Activated CD4-positive, alpha-beta T cell treated with anti-CD3 and anti-CD28 coated beads, Interleukin-2, amount 50 U/mL, for 1 hour (primary cell): ENCODE measurements around the gene GADD45GIP1.
A peak's percentile ranks its signal among the peaks of the same experiment; 100 is the strongest.

Experiments used
- DNase-seq: peaks from one replicate; pipeline ENCODE4 v3.0.0-alpha.2; 2020

Gene GADD45GIP1

DNA sequence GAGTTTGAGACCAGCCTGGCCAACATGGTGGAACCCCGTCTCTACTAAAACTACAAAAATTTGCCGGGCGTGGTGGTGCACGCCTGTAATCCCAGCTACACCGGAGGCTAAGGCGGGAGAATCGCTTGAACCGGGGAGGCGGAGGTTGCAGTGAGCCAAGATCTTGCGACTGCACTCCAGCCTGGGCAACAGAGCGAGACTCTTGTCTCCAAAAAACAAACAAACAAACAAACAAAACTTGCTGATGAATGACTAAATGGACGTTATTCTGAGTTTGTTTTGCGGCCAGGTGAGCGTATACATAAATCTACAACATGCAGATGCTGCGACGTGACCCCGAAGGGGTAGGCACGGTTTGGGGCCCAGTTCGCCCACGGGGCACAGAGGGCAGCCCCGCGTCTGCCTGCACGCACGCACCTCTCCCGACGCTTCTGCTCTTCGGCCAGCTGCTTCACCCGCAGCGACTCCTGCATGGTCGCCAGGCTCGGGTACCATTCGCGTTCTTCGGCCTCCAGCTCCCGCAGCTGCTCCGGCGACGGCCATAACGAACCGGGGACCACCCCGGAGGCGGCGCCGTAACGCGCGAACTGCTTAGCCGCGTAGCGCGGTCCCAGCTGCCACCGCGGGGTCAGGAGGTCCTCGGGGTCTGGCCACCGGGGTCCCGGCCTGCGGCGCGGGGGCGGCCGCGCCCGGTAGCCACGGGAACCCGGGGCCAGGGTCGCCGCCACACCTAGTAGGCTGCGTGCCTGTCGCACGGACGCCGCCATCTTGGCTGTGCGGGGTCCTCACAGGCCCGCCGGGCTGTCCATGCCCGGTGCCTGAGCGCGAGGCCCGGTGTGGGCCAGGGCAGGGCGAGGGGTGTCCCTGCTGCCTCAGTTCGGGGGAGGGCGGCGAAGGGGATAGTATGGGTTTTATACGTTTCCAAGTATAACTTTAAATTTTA is at the start of gene GADD45GIP1:
Gene GADD45GIP1, minus strand, starts transcription at position 778 of the 943 bp plus-strand sequence. Its CDS starts 11 bp downstream, at position 767.
- peak; percentile 80 for DNase-seq

DNA sequence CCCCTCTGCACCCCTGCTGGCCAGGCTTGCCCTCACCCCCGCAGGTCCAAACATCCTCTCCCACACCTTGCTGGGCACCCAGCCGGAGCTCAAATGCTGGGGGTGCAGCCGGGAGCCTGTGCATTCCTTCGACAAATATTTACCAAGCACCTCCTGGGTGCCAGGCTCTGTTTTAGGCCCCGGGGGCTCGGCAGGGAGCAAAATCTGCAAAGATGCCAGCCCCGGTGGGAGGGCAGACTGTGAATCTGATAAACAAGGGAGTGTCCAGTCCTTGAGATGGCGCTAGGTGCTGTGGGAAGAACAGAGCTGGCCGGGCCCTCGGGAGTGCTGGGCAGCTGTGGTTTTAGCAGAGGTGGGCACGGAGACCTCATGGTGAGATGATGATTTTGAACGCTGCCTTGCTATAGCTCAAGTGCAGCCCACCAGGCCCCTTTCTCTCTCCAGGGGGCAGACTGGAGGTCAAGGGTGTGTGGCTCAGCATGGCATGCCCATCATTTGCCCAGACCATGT is 48.9 kb upstream of the GADD45GIP1 start:
- DNase-seq: no peak

DNA sequence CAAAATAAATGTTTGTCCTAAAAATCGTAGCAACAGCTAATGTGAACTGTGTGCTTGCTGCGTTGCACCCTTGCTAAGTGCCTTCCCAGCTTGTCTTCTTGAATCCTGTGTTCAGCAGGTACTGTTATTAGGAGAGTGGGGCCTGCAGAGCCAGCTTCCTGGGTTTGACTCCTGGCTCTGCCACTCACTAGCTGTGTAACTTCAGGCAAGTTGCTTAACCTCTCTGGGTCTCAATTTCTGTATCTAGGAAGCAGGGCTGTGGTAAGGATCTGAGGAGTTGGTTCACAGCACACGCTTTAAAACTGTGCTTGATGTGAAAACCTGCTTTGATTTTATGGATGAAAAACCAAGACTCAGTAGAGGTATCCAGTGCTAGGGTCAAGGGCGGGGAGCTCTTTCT is 48.2 kb upstream of the GADD45GIP1 start:
- DNase-seq: no peak

DNA sequence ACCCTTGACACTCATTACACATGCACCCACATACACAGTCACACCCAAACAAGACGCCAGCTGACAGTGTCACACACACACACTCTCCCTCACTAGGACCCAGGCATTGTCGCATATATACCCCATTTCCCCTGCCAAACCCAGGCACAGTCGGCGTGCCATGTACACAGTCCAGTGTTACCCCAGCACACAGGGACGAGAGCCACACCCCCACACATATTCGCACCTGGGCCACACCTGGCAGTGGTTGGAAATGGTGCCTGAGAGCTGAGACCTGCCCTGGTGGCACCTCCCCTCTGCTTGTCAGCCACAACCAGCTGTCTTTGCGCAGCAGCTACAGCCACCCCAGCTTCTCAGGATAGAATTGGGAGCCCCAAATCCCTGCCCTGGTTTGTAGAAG is 47.2 kb upstream of the GADD45GIP1 start:
- DNase-seq: no peak

DNA sequence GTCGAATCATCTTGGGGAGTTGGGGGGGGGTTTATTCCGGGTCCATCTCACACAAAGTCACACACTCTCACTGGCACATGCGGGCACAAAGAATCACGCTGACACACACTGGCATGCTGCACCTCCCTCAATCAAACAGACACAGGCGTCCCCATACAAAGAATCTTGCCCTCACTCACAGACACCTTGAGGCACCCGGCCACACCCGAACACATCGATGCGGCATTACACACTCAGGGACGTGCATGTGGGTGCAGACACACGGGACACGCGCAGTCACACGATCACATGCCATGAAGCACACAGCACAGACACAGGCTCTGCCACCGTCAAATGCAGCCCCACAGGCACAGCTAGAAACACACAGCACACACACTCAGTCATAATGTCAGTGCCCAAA is 46.1 kb upstream of the GADD45GIP1 start:
- no peak for DNase-seq

DNA sequence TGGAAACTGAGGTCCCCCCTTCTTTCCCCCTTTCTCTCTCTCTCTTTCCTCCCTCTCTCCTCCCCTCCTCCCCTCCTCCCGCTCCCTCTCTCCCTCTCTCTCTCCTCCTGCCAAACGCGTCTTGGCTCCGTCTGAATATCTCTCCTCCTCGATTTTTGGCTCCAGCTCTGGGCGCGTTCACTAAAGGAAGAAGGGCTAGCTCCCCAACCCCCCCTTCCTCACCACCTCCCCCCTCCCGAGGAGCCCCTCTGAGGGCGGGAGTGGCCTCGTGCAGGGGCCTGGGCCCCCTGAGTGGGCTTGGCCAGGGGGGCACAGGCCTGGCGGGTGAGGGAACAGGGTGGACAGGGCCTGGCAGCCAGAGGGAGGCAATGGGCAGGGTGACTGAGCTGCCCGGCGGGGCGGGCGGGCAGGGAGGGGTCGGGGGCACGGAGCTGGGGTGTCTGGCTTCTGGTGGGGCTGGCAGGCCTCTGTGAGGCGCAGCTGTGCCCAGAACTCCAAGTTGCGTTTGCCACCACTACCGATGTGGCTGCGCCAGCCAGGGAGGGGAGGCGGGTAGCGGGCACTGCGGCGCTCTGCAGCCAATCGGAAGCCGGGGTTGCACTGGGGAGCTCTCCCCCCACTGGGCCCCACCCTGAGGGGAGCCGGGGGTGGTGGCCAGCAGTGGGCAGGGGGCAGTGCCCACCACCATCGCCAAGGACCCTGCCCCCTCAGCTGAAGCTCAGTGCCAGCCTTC is 45.3 kb upstream of the GADD45GIP1 start:
- no peak for DNase-seq

DNA sequence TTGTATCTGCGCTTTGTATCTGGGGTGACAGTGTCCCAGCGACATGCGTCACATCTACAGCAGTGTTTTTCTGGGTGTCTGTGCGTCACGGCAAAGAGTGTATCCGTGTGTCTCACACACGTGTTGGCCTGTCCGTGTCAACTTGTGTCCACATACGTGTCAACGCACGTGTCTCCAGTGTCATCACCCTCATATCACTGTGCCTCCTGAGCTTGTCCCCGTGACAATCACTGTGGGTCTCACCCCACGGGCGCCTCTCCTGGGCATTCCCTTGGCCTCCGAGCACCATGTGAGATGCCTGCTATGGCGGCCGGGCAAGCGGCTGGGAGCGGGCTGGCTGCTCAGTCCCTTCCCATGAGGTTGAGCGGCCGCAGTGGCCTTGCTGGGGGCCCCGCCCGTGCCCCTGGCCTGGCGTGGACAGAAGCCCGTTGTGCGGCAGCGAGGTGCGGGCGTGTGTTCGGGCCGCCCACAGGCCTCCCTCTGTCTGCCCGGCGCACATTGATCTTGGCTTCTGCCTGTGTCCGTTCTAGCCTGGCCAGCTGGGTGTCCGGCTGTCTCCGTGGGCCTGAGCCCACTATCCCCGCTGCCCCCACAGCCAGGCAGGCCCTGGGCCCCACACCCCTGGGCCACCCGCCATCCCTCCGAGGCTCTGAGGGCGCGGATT is 44.6 kb upstream of the GADD45GIP1 start:
- no peak for DNase-seq

DNA sequence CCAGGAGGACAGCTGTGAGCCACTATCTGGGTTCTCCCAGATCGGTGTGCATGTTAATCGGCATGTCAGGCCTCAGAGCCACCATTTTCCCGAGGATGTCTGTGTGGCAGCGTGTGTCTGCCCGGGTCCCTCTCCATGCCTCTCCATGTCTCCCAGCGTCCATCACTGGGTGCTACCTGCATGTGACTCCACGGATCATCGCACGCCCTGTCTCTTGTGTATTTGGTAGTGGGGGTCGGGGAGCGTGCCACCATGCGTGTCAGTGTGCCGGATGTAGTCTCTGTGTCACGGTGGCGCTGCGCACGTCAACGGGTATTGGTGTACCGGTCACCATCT is 44.1 kb upstream of the GADD45GIP1 start:
- no peak for DNase-seq

DNA sequence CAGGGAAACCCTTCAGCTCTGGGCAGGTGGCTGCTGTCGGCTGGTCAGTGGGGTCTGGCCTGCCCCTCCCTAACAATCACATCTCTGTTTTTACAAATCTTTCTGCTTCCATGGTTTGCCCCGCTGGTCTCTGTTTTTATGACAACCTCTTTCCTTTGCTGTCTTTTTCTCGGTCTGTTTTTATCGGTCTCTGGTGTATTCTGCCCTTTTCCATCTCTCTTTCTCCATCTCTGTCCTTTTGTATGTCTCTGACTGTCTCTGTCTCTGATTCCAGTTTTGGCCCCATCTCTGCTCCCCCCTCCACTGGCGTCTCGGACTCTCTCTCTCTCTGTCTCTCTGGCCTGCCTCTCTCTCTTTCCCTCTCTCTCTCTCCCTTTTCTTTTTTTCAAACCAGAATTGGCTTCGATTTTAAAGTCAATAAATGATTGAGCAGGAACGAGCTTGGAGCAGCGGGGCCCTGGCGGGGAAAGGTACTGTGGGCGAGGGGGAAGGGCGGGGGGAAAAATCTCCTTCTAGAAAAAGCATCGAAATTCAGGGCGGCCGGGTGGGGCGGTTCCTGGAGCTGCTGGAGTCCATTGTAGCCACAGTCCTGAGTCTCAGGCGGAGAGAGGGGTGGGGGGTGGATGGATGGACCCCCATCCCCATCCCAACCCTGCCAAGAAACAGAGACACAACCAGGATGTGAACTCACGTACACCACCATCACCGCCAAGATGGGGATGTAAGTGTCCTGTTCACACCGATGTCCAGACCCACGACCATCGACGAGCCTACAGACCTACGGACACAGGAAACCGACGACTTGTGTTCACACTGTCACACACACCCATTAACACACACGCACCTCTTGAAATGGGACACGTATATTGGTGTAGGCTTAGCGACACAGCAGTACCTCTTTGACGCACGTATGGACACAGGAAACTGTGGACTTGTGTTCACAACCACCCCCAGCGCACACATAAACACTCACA is 41.2 kb upstream of the GADD45GIP1 start:
- DNase-seq: no peak

DNA sequence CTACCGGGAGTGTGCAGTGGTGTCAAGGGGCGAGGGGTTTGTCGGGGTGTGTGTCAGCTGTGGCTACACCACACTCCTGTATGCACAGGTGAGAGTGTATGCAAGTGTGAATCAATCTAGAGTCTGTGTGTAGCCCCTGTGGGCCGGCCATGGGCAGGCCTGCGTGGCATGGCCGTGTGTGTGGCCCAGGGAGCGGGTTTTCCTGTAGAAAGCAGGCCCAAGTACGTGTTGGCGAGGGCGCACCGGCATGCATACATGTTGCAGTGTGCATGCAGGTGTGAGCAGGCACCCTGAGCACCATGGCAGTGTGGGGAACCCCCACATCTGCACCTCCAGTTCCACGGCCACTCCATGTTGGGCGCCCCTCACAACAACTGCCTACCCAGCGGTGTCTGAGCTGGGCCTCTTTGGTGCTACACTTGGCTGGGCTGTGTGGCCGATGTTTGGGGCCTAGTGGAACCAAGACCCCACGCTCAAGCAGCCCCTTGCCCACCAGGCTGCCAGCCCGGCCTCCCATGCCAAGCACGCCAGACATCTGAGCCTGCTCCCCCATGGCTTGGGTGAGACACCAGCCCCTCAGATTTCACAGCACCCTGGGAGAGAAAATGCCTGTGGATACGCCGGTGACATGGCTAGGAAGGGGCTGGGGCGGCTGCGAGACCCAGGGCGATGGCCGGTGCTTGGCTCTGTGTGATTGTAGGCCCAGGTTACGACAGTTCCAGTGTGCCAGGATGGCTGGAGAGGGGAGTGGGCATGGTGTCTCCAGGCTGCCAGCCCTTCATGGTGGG is 40.4 kb upstream of the GADD45GIP1 start:
- DNase-seq: no peak

DNA sequence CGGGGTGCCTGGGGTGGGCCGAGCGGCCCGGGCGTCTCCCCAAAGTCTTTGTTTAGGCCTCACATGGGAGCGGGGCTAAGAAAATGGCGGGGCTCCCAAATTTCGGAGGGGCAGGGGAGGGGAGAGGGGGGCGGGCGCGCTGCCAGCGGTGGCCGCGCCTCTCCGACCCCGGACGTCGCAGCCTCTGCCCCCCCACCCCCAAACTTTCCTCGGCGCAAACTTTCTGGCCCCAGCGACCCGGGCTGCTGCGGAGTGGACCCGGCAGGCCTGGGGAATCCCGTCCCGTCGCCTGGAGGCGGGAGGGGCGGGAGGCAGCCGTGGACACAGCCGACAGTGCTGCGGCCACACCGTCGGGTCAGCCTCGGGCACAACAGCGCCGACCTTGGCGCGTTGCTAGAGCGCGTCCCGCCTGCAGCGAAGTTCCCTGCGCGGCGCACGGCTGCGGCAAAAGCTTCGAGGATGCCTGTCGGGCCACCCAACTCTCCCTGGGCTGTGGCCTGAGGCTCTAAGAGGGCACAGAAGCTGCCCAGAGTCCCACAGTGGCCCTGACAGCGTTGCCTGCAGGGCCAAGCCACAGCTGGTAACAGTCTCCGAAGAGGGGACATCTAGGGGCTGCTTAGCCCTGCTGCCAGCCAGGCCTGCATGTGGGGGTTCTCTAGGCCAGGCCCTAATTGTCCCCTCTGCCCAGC is 39.5 kb upstream of the GADD45GIP1 start:
- no peak for DNase-seq

DNA sequence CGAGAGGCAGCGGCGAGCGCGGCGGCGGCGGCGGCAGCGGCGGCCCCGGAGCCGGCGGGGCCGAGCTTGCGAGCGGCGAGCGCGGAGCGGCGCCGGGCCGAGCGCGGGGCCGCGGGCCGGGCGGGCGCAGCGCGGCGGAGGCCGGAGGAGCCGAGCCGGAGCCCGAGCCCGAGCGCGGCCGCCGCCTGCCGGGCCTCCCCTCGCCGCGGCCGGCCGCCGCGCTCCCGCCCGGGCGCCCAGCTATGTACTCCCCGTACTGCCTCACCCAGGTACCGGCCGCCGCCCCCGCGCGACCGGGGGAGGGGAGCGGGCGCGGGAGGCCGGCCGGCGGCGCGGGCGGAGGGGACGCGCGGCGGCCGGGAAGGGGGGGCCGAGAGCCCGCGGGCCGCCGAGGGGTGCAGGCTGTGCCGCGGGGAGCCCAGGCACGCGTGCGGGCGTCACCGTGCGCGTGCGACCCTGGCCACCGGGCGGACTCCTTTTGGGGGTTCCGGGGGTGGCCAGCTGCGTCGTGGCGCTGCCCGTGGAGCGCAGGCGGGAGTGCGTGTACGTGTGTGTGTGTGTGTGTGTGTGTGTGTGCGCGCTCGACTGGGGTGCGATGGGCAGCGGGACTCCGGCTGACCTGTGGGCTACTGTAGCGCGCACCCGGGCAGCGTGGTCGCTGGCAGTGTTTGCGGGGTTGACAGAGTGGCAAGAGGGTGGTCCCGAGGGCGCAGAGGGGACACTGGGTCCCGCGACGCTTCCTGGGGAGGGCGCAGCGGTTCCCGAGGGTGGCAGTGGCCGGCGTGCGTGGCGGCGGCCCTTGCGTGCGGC is 38.8 kb upstream of the GADD45GIP1 start:
- no peak for DNase-seq

DNA sequence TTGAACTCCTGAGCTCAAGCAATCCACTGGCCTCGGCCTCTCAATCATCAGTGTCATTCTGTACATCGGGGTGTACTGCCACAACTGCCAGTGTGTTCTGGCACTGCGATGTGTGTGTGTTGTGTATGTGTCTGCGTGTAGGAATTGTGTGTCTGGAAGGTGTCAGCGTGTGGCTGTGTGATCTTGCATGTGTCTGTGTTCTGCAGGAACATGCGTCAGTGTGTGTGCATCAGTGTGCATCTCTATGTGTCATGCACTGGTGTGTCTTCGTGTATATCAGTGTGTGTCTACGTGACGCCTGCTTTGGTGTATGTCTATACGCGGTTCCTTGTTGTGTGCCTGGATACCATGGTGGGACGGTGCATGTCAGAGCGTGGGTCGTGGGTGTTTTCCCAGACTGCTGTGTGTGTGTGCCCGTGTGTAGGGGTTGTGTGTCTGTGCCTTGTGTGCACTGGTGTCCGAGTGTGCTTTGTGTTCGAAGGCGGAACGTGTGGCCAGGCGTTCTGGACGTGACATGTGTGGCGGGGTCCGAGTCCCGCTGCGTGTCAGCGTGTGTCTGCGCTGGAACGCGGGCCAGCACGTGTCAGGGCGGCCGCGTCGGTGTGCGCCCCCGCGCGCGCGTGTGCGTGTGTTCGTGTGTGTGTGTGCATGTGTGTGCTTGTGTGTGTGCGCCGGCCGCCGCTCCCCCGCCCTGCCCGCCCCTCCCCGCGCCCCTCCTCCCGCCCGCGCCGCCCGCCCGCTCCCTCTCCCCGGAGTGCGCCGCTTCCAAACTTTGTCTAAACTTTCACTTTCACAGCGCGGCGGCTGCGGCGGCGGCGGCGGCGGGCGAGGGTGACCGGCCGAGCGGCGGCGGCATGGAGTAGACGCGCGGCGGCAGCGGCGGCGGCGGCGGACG is 37.9 kb upstream of the GADD45GIP1 start, which contains the start of gene NFIX:
Gene NFIX, plus strand, starts transcription at position 775 of the 895 bp plus-strand sequence. CDS start 363 bp downstream, outside the sequence.
- peak; percentile 60 for DNase-seq

DNA sequence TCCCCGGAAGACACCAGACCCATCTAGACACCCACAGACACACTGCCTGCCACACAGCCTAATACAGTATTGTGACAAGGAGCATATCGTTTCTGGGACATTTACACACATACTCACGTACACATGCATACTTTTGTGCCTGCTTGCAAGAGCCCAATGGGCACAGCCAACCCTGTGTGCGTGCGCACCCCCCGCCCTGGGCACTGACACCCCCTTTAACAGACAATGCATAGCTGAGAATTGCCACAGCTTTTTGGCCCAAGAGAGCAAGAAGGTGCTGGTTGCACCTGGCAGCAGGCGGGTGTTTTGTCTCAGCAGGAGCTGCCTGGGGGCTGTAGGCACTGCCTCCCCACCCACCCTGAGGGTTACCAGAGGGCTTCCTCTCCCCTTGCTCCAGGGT is 36.5 kb upstream of the GADD45GIP1 start:
- no peak for DNase-seq

DNA sequence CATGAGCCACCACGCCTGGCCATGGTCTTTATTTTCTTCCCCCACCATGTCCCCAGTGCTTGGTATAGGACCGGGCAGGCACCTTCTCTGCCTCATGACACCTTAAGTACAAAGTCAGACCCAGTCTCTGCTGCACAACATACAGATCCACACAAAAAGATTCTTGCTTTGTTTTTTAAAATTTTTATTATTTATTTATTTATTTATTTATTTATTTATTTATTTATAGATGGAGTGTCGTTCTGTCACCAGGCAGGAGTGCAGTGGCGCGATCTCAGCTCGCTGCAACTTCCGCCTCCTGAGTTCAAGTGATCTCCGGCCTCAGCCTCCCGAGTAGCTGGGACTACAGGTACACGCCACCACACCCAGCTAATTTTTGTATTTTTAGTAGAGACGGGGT is 35.7 kb upstream of the GADD45GIP1 start:
- DNase-seq: no peak

DNA sequence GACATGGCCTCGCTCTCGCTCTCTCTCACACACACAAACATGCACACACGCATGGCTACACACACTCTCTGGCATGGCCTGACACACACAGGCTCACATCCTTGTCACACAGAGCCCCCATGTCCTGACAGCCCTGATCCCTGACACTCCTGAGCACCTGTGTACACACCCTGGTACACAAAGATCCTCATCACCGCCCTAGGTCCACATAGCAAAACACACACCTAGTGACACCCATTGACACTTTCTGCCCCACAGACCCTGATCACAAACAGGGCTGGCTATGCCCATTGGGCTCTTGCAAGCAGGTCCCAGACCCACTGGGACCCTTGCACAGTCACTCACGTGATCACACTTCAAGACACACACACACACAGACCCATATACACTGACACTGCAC is 34.3 kb upstream of the GADD45GIP1 start:
- no peak for DNase-seq

DNA sequence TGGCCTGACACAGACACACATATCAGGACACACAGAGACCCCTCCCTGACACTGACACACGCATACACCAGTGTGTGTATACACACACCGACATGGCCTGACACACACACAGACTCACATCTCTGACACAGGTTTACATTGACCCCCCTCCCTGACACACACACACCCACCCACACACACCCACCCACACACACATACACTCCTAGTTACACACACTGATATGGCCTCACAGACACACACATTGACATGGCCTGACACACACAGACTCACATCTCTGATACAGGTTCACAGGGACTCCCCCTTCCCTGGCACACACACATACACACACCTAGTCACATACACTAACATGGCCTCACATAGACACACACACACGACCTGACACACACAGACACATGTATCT is 33.8 kb upstream of the GADD45GIP1 start:
- DNase-seq: no peak

DNA sequence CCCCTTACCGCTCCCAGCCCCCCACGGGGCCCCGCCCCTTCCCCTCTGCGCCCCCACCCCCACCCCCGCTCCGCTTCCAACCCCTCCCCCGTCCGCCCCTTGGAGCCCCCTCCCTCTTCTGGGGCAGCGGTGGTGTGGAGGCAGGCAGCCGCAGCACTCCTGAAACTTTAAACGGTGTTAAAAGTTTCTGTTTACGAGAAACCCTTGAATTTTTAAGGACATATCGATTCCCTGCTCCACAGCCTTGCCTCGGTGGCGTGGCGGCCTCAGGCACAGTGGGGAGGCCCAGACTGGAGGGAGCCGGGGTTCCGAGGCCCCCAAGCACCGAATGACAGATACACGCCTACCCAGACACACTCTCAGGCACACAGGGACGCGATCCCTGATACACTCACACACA is 33.4 kb upstream of the GADD45GIP1 start:
- no peak for DNase-seq

DNA sequence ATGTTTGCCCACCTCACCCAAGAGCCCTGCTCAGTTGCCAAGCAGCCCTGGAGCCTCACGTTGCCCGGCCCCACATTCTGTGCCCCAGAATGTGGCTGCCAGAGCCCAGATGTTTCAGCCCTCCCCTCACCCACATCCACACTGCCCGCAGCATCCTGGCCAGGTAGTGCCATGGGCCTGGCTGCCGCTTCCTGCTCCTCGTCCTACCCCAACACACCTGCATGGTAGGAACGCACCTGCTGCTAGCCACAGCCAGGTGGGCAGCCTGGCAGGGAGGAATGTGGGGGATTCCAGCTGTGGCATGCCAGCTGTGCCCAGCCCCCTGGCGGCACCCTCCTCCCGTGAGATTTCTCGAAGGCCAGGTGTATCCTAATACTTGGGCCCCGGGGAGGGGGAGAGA is 30.8 kb upstream of the GADD45GIP1 start:
- DNase-seq: no peak
